ENCODE data around the gene GFRA1.

GRCh38 chr10:116207690-116208089 is 65.3 kb downstream of the GFRA1 start:
- TF ChIP-seq CTCF (IDR thresholded peaks at IDR 0.05) (no peak), ZBTB33 (IDR thresholded peaks at IDR 0.05; ENCODE audit: borderline replicate concordance, low read depth) (no peak), SMC3 (IDR thresholded peaks at IDR 0.05; ENCODE audit: low read depth, low read length) (no peak), ELF1 (IDR thresholded peaks at IDR 0.05) (no peak), RAD21 (IDR thresholded peaks at IDR 0.05; ENCODE audit: low read length) (no peak), JUND (IDR thresholded peaks at IDR 0.05) (no peak), GATA2 (CRISPR knock-in tag; IDR thresholded peaks at IDR 0.05) (no peak)

Measured in SK-N-SH (cell line).